ENCODE data around the gene MYBPC2. TPM values are rescaled to one million over a fixed set of nuclear protein-coding genes. Genes with fewer than 3 reads are reported as not detected.

Gene MYBPC2
- total and polyA plus RNA-seq, 2 of the 4 experiments (the other 2 are of a cell fraction), result not detected

- intact Hi-C loops (cut with micrococcal nuclease) (no loop called here), dilution Hi-C loops (cut with HindIII; ENCODE audit: low sequenced_read_pairs, unreplicated experiment) (no loop called here), in situ Hi-C loops (cut with MboI; ENCODE audit: low sequenced_read_pairs) (no loop called here)
- no peak overlapping the region for H4K8ac ChIP-seq (ENCODE audit: low read depth in 2 of 2, low read length in 2 of 2)
- DNase-seq (no peak), ATAC-seq (ENCODE audit: low read depth) (no peak)
- peaks cover 2% of the 10 kb centered on the region; the same call in 1 of the 2 replicates for H3K27me3 ChIP-seq (ENCODE audit: control insufficient read depth, insufficient read depth, low read length)
- 81% methylated on average over 7 of the region's 18 CpGs; no CpG with 5 or more reads in 1 of the 2 experiments for WGBS, 2 experiments (ENCODE audit: extremely low coverage in 2 of 2, insufficient read length in 1 of 2)
- H3K4me1 ChIP-seq (ENCODE audit: control insufficient read depth, insufficient read depth, low read length), result no peaks in the 10 kb centered on the region
- H3K23ac ChIP-seq (ENCODE audit: low read depth, low read length), result no peak overlapping the region
- no peak overlapping the region for H3K4ac ChIP-seq (ENCODE audit: low read depth, low read length)
- no peak overlapping the region for H2AK5ac ChIP-seq (ENCODE audit: low read depth, low read length)
- H2BK20ac ChIP-seq (ENCODE audit: low read depth, low read length), result no peak overlapping the region
- POLR2A ChIA-PET (ENCODE audit: unreplicated experiment), result no interaction called here
- no peak overlapping the region for H3K9ac ChIP-seq (ENCODE audit: low read depth, low read length)
- H2AK9ac ChIP-seq (replicated peaks; ENCODE audit: low read depth, low read length, poor library complexity), result no peak overlapping the region
- TF ChIP-seq FOS (IDR thresholded peaks at IDR 0.05; ENCODE audit: low read depth, low read length) (no peak), USF2 (IDR thresholded peaks at IDR 0.05; ENCODE audit: low read depth, low read length) (no peak), MAZ (IDR thresholded peaks at IDR 0.05; ENCODE audit: borderline replicate concordance, low read depth, low read length) (no peak), RCOR1 (IDR thresholded peaks at IDR 0.05; ENCODE audit: insufficient replicate concordance, low read length) (no peak), POLR2A (IDR thresholded peaks at IDR 0.05; ENCODE audit: low read depth, low read length) (no peak), NFE2L2 (IDR thresholded peaks at IDR 0.05; ENCODE audit: low read depth, low read length) (no peak), BHLHE40 (IDR thresholded peaks at IDR 0.05; ENCODE audit: low read depth, low read length) (no peak), RAD21 (IDR thresholded peaks at IDR 0.05; ENCODE audit: low read length) (no peak), SMC3 (IDR thresholded peaks at IDR 0.05; ENCODE audit: low read depth, low read length) (no peak)
- H2BK120ac ChIP-seq (ENCODE audit: low read depth, low read length), result no peak overlapping the region
- BruUV-seq (replicated peaks), result no TSS peak
- no peak overlapping the region for H3K56ac ChIP-seq (ENCODE audit: extremely low read depth, insufficient read depth, low read length)
- CTCF ChIA-PET, result no interaction called here
- H3K4me3 ChIP-seq (ENCODE audit: insufficient read depth, low read depth, low read length), result no peak overlapping the region
- no peak overlapping the region for H3K14ac ChIP-seq (replicated peaks; ENCODE audit: low read depth, low read length)
- no peak overlapping the region for H3K4me2 ChIP-seq (ENCODE audit: low read depth, low read length)
- no peaks in the 10 kb centered on the region for H3K9me1 ChIP-seq (ENCODE audit: insufficient read depth, low read length)
- H3K36me3 ChIP-seq (ENCODE audit: control insufficient read depth, insufficient read depth, low read length), result no peaks in the 10 kb centered on the region
- H4K20me1 ChIP-seq (ENCODE audit: insufficient read depth, low read length), result no peaks in the 10 kb centered on the region
- no peak overlapping the region for H4K91ac ChIP-seq (ENCODE audit: insufficient read depth, low read depth, low read length)
- H4K5ac ChIP-seq (ENCODE audit: low read depth, low read length), result no peak overlapping the region
- H3K18ac ChIP-seq (ENCODE audit: low read depth, low read length), result no peak overlapping the region
- H3K27ac ChIP-seq (ENCODE audit: insufficient read depth, low read length), result no peak overlapping the region
- no peak overlapping the region for H2AFZ ChIP-seq (replicated peaks; ENCODE audit: low read length, poor library complexity)
- no peak overlapping the region for H2BK15ac ChIP-seq (ENCODE audit: low read depth, low read length)
- H3K79me1 ChIP-seq (ENCODE audit: low read depth in 1 of 2, low read length in 2 of 2), result no peaks in the 10 kb centered on the region
- H3K9me3 ChIP-seq (ENCODE audit: control insufficient read depth, insufficient read depth, low read length), result no peaks in the 10 kb centered on the region
- no peak overlapping the region for H2BK5ac ChIP-seq (ENCODE audit: low read depth, low read length, poor library complexity, severe bottlenecking)
Measured at GRCh38 chr19:50467566-50467965, 34.9 kb downstream of the MYBPC2 start.
